KBM-7 (cell line): ENCODE measurements around the gene IGFBP7.
"Not testable (repeated sequence)": the region's sequence is repeated elsewhere in the genome, so short reads cannot be mapped to it uniquely, and the experiment has no call there.

Experiments
- DNase-seq: peaks from one replicate; pipeline ENCODE4 v3.0.0-alpha.2; 2015
- in situ Hi-C: fragments of 300-500 bp; cut with MboI; formaldehyde crosslinking; loops from 2 replicates; pipeline ENCODE4 v1.14.3; 2020; ENCODE audit warnings: low sequenced_read_pairs, low pct_unique_long_range_greater_than_20kb, mixed read lengths

IGFBP7 gene

GRCh38 chr4:57053508-57053907 lies 56.7 kb downstream of the IGFBP7 start:
- in situ Hi-C loops, result no loop called here
- DNase-seq, result no peak

DNA sequence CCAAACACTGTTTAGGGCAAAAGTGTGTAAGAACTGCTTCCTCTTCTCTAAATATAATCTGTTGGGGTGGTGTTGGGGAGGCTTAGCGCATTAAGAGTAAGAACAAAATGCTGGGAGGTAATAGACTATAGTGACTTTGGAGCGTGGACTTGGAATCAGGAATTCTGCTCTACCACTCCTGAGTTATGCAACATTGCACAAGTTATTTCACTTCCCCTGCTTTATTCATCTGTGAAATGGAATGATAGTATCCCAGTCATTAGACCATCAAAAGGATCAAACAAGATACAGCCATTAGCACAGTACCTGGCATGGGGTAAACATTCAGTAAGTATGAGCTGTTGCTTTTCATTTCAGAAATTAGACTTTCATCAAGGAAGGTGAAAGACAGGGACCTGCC lies 58.7 kb downstream of the IGFBP7 start:
- DNase-seq, result no peak
- in situ Hi-C loops, result no loop called here

DNA sequence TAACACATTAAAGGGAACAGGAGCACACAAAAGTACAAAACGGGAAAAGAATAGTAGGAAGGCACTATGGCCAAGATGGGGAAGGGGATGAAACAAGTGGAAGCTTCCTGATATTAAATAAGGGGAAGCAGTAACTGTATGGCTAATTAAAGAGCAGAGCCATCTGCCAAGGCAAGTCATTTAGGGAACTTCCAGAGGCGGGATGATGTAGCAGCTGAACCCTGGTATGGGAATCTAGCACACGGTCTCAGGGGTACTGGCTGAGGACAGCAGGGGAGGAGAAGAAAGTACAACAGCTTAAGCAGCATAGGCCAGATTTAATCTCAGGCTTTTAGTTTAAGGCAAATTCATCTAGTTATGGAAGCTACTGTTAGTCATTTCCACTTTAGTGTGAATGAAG lies 59.1 kb downstream of the IGFBP7 start:
- in situ Hi-C loops, result no loop called here
- DNase-seq, result peak; percentile 18

- DNase-seq, result no peak
- in situ Hi-C loops, result no loop called here
Measured at GRCh38 chr4:57048590-57049304, 61.4 kb downstream of the IGFBP7 start.

DNA sequence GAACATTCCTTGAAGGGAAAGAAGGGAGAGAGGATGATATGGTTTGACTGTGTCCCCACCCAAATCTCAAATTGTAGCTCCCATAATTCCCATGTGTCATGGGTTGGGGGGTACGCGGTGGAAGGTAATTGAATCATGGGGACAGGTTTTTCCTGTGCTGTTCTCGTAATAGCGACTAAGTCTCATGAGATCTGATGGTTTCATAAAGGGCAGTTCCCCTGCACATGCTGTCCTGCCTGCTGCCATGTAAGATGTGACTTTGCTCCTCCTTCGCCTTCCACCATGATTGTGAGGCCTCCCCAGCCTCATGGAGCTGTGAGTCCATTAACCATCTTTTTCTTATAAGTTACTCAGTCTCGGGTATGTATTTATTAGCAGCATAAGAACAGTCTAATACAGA lies 63.1 kb downstream of the IGFBP7 start:
- in situ Hi-C loops, result not testable (repeated sequence)

DNA sequence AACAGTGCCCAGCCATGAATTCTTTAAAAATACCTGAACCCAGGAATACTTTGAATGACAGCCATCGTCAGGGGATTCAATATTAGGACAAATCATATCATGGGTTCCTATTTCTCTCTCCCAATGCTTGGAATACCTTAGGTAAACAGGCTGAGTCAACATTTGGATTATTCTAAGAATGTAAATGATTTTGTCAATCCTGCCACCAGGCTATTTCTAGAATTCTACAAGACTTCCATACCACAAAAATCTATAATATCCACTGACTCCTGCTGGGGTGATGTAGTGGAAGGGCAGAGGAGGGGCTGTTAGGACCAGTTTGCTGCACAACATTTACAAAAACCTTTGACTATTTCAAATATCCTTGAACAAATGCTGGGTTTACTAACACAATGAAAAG lies 65.2 kb downstream of the IGFBP7 start:
- in situ Hi-C loops, result no loop called here
- no peak for DNase-seq

More for the DNA sequence above, 63.1 kb downstream of the IGFBP7 start:
- not testable (repeated sequence) for DNase-seq

DNA sequence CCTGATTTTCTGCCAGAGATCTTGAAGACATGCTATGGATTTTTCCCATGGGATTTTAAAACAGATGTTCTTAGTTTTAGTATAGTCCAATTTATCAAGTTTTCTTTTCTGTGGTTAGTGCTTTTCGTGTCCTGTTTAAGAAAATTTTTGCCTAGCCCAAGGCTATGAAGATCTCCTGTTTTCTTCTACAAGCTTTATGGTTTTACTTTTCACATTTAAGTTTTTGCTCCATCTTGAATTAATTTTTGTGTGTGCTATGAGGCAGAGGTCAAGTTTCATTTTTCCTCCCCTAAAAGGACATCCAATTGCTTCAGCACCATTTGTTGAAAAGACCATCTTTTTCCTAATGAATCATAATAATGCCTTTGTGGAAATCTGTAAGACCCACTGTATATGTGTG lies 65.9 kb downstream of the IGFBP7 start:
- in situ Hi-C loops, result no loop called here
- no peak for DNase-seq

DNA sequence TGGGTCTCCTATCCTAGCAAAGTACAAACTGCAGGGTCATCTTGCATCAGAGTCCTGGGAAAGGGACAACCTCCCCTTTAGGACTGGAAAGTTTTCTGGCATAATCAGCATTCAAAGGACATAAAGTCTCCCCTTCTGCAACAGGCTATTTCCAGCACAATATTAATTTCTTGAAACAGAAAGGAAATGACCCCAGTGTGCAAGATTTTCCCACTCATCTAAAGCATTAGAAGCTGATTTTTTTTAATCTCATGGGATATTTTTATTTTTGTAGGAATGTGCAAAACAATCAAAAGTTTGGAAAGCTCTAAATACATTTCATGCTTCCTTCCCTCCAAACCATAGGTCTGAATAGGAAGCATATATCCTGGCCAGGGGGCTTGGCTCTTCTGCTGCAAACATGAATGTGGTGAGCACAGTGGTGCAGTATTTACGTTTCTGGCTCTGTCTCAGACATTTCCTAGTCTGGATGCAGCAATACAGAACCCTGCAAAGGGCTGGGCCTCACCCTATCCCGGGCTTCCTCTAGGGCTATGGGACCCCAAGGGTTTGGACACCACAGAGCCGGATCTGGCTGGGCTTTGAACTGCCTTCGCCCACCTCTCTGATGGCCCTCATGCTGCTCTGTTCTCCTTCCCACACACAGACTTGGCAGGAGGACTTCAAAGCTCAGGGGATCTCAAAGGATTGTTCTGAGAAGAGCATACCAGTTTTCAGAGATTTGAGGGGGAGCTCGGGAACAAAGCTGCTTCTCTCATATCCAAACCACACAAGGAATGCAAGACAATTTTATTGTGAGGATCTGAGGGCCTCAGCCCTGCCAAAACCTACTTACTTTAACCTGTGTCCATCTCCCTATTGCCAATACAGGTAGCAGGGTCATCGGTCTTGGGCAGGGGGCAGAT lies 66.6 kb downstream of the IGFBP7 start:
- no peak for DNase-seq
- in situ Hi-C loops, result no loop called here

GRCh38 chr4:57042711-57043169 lies 67.4 kb downstream of the IGFBP7 start:
- no peak for DNase-seq
- in situ Hi-C loops, result no loop called here

GRCh38 chr4:57041020-57041419 lies 69.2 kb downstream of the IGFBP7 start:
- in situ Hi-C loops, result no loop called here
- DNase-seq, result no peak

DNA sequence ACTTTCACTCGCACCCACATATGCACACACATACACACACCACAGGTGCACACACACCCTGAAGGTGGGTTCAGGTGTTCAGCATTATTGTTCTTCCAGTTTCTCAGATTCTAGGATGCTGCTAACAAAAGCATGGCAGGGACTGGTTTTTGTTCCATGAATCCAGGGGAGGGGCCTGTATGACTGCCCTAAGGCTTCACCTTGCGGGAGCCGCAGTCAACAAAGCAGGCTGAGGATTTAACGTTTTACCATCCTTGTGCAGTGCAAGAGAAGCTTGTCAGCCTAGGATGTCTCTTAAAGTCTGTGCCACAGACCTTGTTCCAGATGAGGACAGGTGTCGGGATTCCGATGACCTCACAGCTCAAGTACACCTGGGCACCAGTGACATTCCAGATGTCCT lies 69.7 kb downstream of the IGFBP7 start:
- no peak for DNase-seq
- in situ Hi-C loops, result no loop called here

- no peak for DNase-seq
- in situ Hi-C loops, result no loop called here
Measured at GRCh38 chr4:57039345-57039744, 70.8 kb downstream of the IGFBP7 start.

- DNase-seq, result peak; percentile 55
- in situ Hi-C loops, result no loop called here
Measured at GRCh38 chr4:57037982-57038604, 72.1 kb downstream of the IGFBP7 start.

GRCh38 chr4:57034520-57034919 lies 75.7 kb downstream of the IGFBP7 start:
- in situ Hi-C loops, result no loop called here
- no peak for DNase-seq

DNA sequence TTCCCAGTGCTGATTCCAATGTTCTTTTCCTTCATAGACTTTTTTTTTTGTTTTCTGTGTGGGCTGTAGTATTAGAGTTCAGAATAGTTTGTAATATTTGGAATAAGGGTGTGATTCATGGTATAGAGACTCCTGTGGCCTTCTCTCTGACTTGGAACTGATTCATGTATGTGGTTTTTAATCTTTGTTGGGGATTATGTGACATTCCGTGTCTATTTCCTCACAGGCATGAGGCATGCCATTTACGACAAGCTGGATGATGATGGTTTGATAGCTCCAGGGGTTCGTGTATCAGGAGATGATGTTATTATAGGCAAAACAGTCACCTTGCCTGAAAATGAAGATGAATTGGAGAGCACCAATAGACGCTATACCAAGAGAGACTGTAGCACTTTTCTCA lies 87.1 kb downstream of the IGFBP7 start:
- in situ Hi-C loops, result no loop called here
- no peak for DNase-seq

DNA sequence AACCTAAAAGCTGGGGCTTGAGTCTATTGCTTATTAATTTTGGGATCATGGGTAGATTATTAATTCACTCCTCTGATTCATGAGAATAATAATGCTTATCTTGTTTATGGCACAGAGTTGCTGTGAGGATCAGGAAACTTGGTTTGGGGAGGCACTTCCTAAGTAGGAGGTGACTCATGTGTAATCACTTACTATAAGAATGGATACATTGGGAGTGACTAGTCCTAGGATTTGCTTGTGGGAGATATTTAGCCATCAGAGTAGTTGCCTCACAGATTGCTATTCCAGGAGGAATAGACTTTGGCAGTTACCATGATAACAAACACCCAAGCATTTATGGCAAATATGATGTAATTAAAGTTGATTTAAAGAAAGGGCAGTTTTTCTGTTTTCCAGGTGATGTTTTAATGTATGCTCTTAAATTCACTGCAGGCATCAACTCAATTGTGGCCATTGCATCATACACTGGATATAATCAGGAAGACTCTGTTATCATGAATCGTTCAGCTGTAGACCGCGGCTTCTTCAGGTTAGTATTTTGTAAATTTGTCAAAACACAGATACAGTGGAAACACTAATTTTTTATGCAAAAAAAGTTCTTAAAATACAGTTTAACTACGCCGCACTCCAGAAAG lies 89.6 kb downstream of the IGFBP7 start:
- no peak for DNase-seq
- in situ Hi-C loops, result no loop called here

GRCh38 chr4:57018980-57019379 lies 91.2 kb downstream of the IGFBP7 start:
- no peak for DNase-seq
- in situ Hi-C loops, result no loop called here

GRCh38 chr4:57013543-57014120 lies 96.6 kb downstream of the IGFBP7 start:
- DNase-seq, result no peak
- in situ Hi-C loops, result no loop called here

DNA sequence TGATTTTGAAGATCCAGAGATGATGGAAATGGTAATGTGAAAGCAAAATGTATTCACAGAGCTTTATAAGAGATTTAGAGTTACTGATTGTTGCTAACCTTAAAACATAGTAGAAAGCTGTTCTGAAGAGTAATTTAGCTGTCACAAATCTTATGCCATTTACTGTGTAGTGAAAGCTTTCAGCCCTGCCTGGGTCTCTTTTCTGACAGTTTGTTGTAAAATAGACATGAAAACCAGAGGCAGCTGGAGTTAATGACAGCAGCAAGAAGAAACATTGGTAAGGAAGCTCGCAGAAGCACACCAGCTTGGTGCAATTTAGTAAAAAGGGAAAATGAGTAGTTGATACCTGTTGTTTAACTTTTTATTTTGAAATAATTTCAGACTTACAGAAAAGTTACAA lies 110.4 kb downstream of the IGFBP7 start:
- in situ Hi-C loops, result no loop called here
- DNase-seq, result no peak
